ENCODE results near the gene NFATC1.

NFATC1 gene

DNA sequence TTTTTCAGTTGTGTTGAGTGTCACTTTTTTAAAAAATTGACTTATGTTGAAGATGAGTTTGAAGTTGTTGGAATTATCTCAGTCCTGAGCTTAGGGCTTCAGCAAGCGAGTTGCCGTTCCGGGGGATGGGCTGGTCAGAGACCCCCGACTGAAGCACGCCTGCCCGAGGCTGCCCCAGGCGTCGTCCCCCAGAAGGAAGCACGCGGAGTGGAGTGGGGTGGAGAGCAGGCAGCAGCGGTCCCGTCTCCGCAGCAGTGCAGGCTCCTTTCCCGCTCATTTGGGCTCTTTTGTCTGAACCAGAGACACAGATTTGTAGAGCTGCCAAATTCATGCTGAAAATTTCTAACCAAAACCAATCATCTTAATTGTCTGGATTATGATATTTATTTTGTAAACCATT, 33.7 kb downstream of the NFATC1 start:
- H3K27ac ChIP-seq = no peak overlapping the region
- TF ChIP-seq CTCF (conservative IDR thresholded peaks at IDR 0.05) (no peak), ZFX (IDR thresholded peaks at IDR 0.05) (no peak)

GRCh38 chr18:79429785-79430281, 34.1 kb downstream of the NFATC1 start:
- no peak overlapping the region for H3K27ac ChIP-seq
- TF ChIP-seq ZFX (IDR thresholded peaks at IDR 0.05) (no peak), CTCF (conservative IDR thresholded peaks at IDR 0.05) (no peak)

GRCh38 chr18:79432376-79433120, 36.8 kb downstream of the NFATC1 start:
- H3K27ac ChIP-seq = no peak overlapping the region
- TF ChIP-seq CTCF (conservative IDR thresholded peaks at IDR 0.05) = no peak
- no peak for TF ChIP-seq ZFX (IDR thresholded peaks at IDR 0.05)

- TF ChIP-seq CTCF (conservative IDR thresholded peaks at IDR 0.05) (no peak), ZFX (IDR thresholded peaks at IDR 0.05) (no peak)
- no peak overlapping the region for H3K27ac ChIP-seq
Measured at GRCh38 chr18:79433431-79433830, 37.7 kb downstream of the NFATC1 start.

DNA sequence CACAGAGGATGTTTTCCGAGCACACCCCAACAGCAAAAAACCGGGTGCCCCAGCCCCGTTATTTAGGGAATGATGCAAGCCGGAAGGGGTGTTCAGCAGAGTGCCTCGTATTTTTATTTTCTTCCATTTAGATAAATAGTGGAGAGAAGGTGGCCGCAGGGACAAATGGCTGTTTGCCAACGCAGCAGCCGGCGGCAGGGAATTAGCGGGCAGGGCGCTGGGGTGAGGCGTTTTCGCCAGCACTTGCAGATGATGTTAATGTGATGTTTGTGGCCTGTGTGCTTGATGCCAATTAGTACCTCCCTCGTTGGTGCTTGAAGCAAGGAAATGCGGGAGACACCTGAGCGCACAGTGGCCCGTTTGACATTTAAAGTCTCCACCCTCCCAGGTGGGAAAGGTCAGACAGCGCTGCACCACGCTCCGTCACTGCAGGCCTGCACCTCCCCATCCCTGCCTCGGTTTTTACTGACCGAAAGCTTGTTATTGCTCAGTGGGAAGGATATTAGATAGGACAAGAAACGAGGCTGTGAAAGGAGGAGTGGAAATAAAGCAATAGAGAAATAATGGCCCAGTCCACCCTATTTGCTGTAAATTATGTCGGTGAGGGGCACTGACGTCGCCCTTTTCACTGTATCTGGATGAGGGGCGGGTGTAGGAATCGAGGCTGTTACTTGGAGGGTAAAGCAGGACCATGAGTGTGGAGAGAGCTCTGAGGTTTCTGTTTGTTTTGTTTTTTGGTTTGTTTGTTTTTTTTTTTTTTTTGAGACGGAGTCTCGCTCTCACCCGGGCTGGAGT, 39.1 kb downstream of the NFATC1 start:
- H3K27ac ChIP-seq = no peak overlapping the region
- no peak for TF ChIP-seq ZFX (IDR thresholded peaks at IDR 0.05)
- no peak for TF ChIP-seq CTCF (conservative IDR thresholded peaks at IDR 0.05)

DNA sequence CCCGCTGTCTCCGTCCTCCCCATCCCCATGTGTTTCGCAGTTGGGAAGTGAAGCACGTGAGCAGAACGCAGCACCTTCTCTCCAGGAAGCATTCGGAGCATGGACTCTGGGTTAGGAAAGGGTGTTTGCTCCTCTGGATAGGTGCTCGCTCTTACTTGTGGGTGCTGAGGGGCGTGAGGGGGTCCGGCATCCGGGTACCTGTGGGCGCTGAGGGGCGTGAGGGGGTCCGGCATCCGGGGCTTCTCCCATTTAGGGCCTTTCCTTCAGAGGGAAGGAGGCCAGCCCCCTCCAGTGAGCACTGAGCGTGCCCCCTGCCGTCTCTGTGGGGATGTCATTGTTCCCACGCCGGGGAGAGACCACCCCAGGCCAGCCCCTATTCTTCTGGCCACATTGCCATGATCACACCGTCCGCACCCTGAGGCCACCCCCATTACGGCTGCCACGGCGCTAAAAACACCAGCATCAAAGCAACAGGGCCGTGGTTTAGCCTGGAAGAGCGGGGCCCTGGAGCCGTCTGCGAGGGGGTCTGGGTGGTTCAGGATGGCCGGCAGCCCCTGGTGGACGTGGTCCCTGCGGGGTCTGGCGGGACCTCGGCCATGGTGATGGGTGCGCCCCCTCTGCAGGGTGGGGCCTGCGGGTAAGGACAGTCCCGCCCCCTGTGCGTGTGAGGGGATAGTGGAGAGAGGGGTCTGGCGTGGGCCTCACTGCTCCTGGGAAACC, 41.0 kb downstream of the NFATC1 start:
- TF ChIP-seq ZFX (IDR thresholded peaks at IDR 0.05) (no peak), CTCF (conservative IDR thresholded peaks at IDR 0.05) (no peak)
- H3K27ac ChIP-seq = no peak overlapping the region

Measured in C4-2B (cell line).